HCT116 (cell line): Measurements from ENCODE around the gene DOK5. TPM values are rescaled to one million over a fixed set of nuclear protein-coding genes. Genes with fewer than 3 reads are reported as not detected.

Experiments
- ATAC-seq: fragments of 200-7000 bp; cut with Tn5 transposase; 2 replicates; pipeline ENCODE4 v1.9.1; 2020; ENCODE audit warnings: mild to moderate bottlenecking, moderate library complexity
- Bru-seq: library from RNA; stranded (reverse); fragments of 400-500 nt; gene quantifications from one replicate; lab custom pipeline; 2021; lab: Mats Ljungman, UMichigan
- BruChase-seq, 2 experiments: library from RNA; stranded (reverse); fragments of 400-500 nt; gene quantifications; one replicate each; lab custom pipeline; 2021; lab: Mats Ljungman, UMichigan
- BruUV-seq: library from RNA; stranded (reverse); fragments of 400-500 nt; replicated peaks from 2 replicates; lab custom pipeline; 2021; lab: Mats Ljungman, UMichigan
- CTCF ChIA-PET: fragments of 300-600 bp; sonication (Branson Sonifier 250); formaldehyde crosslinking; loops from one replicate; lab custom pipeline; 2021; ENCODE audit warnings: antibody characterized with exemption; lab: Charles Lee
- POLR2A ChIA-PET: fragments of 300-600, 350-600 bp; sonication (Branson Sonifier 250); formaldehyde crosslinking; loops from one replicate; lab custom pipeline; 2021; ENCODE audit warnings: antibody characterized with exemption; lab: Charles Lee
- RAD21 ChIA-PET, 2 experiments: fragments of 300-600 bp; sonication (Branson Sonifier 250); formaldehyde crosslinking; loops; one replicate each; lab custom pipeline; 2023; ENCODE audit warnings: low total read pairs in 2 of 2; ENCODE audit not compliant: uncharacterized antibody in 2 of 2, unreplicated experiment in 2 of 2, low non-redundant PET in 1 of 2; lab: Charles Lee
- DNase-seq: peaks from one replicate; pipeline ENCODE4 v3.0.0-alpha.2; 2010; ENCODE audit warnings: low read depth, low spot score
- H2AFZ ChIP-seq: fragments of 200-600 bp; shearing (Covaris generic), sonication (generic); 2 replicates; pipeline ENCODE4 v1.6.1; 2017; ENCODE audit warnings: low read depth, mixed run types, mixed read lengths, antibody characterized with exemption, low read length; ENCODE audit not compliant: poor library complexity, severe bottlenecking
- H3K27ac ChIP-seq: 2 replicates; pipeline ENCODE4 v1.5.1; 2012; ENCODE audit warnings: low read depth, low read length
- H3K27me3 ChIP-seq: fragments of 200-600 bp; sonication (generic); 2 replicates; pipeline ENCODE4 v1.6.1; 2016; ENCODE audit warnings: mixed run types, low read length, mixed read lengths; ENCODE audit not compliant: insufficient read depth
- H3K36me3 ChIP-seq, 2 experiments: fragments of 200-500 bp in 1 of 2; fragments of 200-600 bp in 1 of 2; sonication (Bioruptor generic) in 1 of 2; sonication (generic) in 1 of 2; 2 replicates each; pipeline versions ENCODE4 v1.5.1 to v1.6.1; 2014 to 2016; ENCODE audit warnings: low read length in 2 of 2, inconsistent platforms in 1 of 2, mixed read lengths in 1 of 2, mixed run types in 1 of 2; ENCODE audit not compliant: insufficient read depth in 2 of 2, control insufficient read depth in 1 of 2
- H3K4me1 ChIP-seq, 2 experiments: fragments of 200-600 bp in 1 of 2; sonication (generic) in 1 of 2; 2 replicates each; pipeline versions ENCODE4 v1.5.1 to v1.6.1; 2012 to 2017; ENCODE audit warnings: low read length in 2 of 2, inconsistent platforms in 1 of 2, mild to moderate bottlenecking in 1 of 2, mixed read lengths in 1 of 2, mixed run types in 1 of 2, moderate library complexity in 1 of 2; ENCODE audit not compliant: insufficient read depth in 2 of 2, control insufficient read depth in 1 of 2
- H3K4me2 ChIP-seq: fragments of 200-600 bp; sonication (generic); 2 replicates; pipeline ENCODE4 v1.6.1; 2017; ENCODE audit warnings: mixed run types, low read length, mixed read lengths
- H3K4me3 ChIP-seq, 2 experiments: fragments of 200-600 bp in 1 of 2; sonication (generic) in 1 of 2; replicated peaks in 1 of 2; 2 replicates each; pipeline ENCODE4 v1.5.1; 2011 to 2016; ENCODE audit warnings: low read length in 2 of 2, control low read depth in 1 of 2, low read depth in 1 of 2, mild to moderate bottlenecking in 1 of 2, mixed read lengths in 1 of 2, mixed run types in 1 of 2
- H3K79me2 ChIP-seq: fragments of 200-600 bp; sonication (generic); 2 replicates; pipeline ENCODE4 v1.6.1; 2017; ENCODE audit warnings: mild to moderate bottlenecking, mixed run types, low read length, moderate library complexity, mixed read lengths; ENCODE audit not compliant: insufficient read depth
- H3K9ac ChIP-seq: fragments of 200-600 bp; sonication (generic); 2 replicates; pipeline ENCODE4 v1.6.1; 2016; ENCODE audit warnings: low read length, mixed read lengths
- H3K9me2 ChIP-seq: fragments of 200-600 bp; sonication (generic), shearing (Covaris generic); 2 replicates; pipeline ENCODE4 v1.6.1; 2017; ENCODE audit warnings: mixed run types, mild to moderate bottlenecking, moderate library complexity; ENCODE audit not compliant: insufficient read depth
- H3K9me3 ChIP-seq, 2 experiments: fragments of 200-500 bp in 1 of 2; fragments of 200-600 bp in 1 of 2; sonication (Bioruptor generic) in 1 of 2; sonication (generic) in 1 of 2; 2 replicates each; pipeline ENCODE4 v1.6.1; 2014 to 2017; ENCODE audit warnings: low read length in 2 of 2, mixed read lengths in 2 of 2, inconsistent platforms in 1 of 2, low read depth in 1 of 2, mild to moderate bottlenecking in 1 of 2, mixed run types in 1 of 2, moderate library complexity in 1 of 2; ENCODE audit not compliant: control insufficient read depth in 1 of 2, insufficient read depth in 1 of 2
- H4K20me1 ChIP-seq: fragments of 200-600 bp; sonication (generic), shearing (Covaris generic); 2 replicates; pipeline ENCODE4 v1.6.1; 2017; ENCODE audit warnings: mixed run types, mild to moderate bottlenecking, moderate library complexity; ENCODE audit not compliant: insufficient read depth
- CBX3 ChIP-seq: IDR thresholded peaks from 2 replicates; pipeline ENCODE4 v1.6.1; 2012; ENCODE audit warnings: low read depth
- CEBPB ChIP-seq: IDR thresholded peaks from 2 replicates; pipeline ENCODE4 v1.6.1; 2012; ENCODE audit warnings: low read depth
- EGR1 ChIP-seq: IDR thresholded peaks from 2 replicates; pipeline ENCODE4 v1.6.1; 2012; ENCODE audit warnings: low read depth
- EZH2phosphoT487 ChIP-seq: fragments of 200-600 bp; IDR thresholded peaks from 2 replicates; pipeline ENCODE4 v1.6.1; 2018; ENCODE audit warnings: antibody characterized with exemption, borderline replicate concordance
- MAX ChIP-seq: IDR thresholded peaks from 2 replicates; pipeline ENCODE4 v1.6.1; 2012
- POLR2AphosphoS5 ChIP-seq: IDR thresholded peaks from 2 replicates; pipeline ENCODE4 v1.6.1; 2011; ENCODE audit warnings: mild to moderate bottlenecking, low read depth, low read length, moderate library complexity
- RAD21 ChIP-seq: IDR thresholded peaks from 2 replicates; pipeline ENCODE4 v1.6.1; 2012; ENCODE audit warnings: low read depth, mild to moderate bottlenecking
- YY1 ChIP-seq: IDR thresholded peaks from 2 replicates; pipeline ENCODE4 v1.6.1; 2011; ENCODE audit warnings: low read length, low read depth, moderate library complexity, mild to moderate bottlenecking; ENCODE audit not compliant: insufficient replicate concordance; ENCODE audit errors: extremely low read depth
- intact Hi-C: fragments of 100-400 bp; cut with micrococcal nuclease; formaldehyde crosslinking; loops from 2 replicates; pipeline ENCODE4 v1.10.0; 2022
- long read RNA-seq: library from polyadenylated mRNA; unstranded; transcript quantifications from one replicate; pipeline ENCODE4 v2.0.0, GENCODE V29; 2021; ENCODE audit not compliant: unreplicated experiment
- polyA plus RNA-seq: library from polyadenylated mRNA; unstranded; fragments of >200 nt; gene quantifications from 2 replicates; pipeline ENCODE4 v1.2.1, GENCODE V29; 2012; ENCODE audit warnings: missing spikeins
- total RNA-seq: library from RNA; stranded (reverse); gene quantifications from one replicate; pipeline ENCODE4 v1.2.1, GENCODE V29; 2021; ENCODE audit not compliant: unreplicated experiment

The DOK5 gene
- total RNA-seq = not detected
- polyA plus RNA-seq = not detected in 2 replicates
- Bru-seq, nascent RNA = percentile 3 among the genes with signal in this experiment
- percentile 3 among the genes with signal in this experiment for BruChase-seq, experiment 1, labeled RNA remaining after a 6-hour chase
- percentile 3 among the genes with signal in this experiment for BruChase-seq, experiment 2, labeled RNA remaining after a 2-hour chase
- long read RNA-seq = 0 reads

- H3K9me2 ChIP-seq = peaks cover 5% of the 10 kb centered on the region; the same call in 1 of the 2 replicates
- H3K4me2 ChIP-seq = no peak within 1 kb of the TSS
- CTCF ChIA-PET = no interaction called here
- H3K27ac ChIP-seq = no peak within 1 kb of the TSS
- no peak within 1 kb of the TSS for H3K9ac ChIP-seq
- intact Hi-C loops = no loop called here
- H3K27me3 ChIP-seq = no peaks in the 10 kb centered on the region
- no peaks in the 10 kb centered on the region for H3K4me1 ChIP-seq
- H2AFZ ChIP-seq = no peak within 1 kb of the TSS
- DNase-seq (no peak), ATAC-seq (no peak)
- POLR2A ChIA-PET = no interaction called here
- no peak within 1 kb of the TSS for H3K4me3 ChIP-seq
- H3K36me3 ChIP-seq = no peaks in the 10 kb centered on the region
- BruUV-seq = no TSS peak
- RAD21 ChIA-PET = no interaction called here
- H3K79me2 ChIP-seq = no peaks in the 10 kb centered on the region
- H3K9me3 ChIP-seq = no peaks in the 10 kb centered on the region
- TF ChIP-seq YY1 (no peak), EZH2phosphoT487 (no peak), POLR2AphosphoS5 (no peak), MAX (no peak), EGR1 (no peak), CBX3 (no peak), RAD21 (no peak)
- no peaks in the 10 kb centered on the region; the same call in 1 of the 2 replicates for H4K20me1 ChIP-seq
Measured at GRCh38 chr20:54475334-54476168, at the start of gene DOK5. TSS of gene DOK5 (plus strand) at chr20:54475593. CDS start at chr20:54475947, 354 bp downstream.

DNA sequence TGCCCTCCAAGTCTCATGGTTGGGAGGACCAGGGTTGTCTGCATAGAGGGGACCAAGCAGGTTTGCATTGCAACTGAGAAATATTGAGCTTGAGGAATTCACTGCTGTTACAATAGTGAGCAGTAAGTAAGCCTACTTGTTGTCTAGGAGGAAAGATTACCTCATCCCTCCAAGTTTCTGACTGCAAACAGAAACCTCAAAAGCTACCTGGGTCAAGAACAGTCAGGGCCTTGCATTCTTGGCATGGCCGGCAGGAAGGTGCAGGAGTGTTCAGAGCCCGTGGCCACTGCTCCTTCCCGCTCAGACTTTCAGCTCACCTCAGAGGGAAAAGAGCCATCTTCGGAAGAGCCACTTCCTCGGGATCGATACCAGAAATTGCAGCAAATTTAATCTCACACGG lies 46.0 kb upstream of the DOK5 start:
- Histone ChIP-seq H3K36me3 (no peaks in the 10 kb centered on the region), H2AFZ (no peak overlapping the region), H3K4me1 (no peaks in the 10 kb centered on the region), H3K27me3 (no peaks in the 10 kb centered on the region), H3K27ac (no peak overlapping the region), H3K9me2 (no peaks in the 10 kb centered on the region), H3K4me2 (no peak overlapping the region), H3K9ac (no peak overlapping the region), H4K20me1 (no peaks in the 10 kb centered on the region), H3K4me3 (no peak overlapping the region), H3K9me3 (peaks cover 0 to 4% of the 10 kb centered on the region in 2 experiments; a peak in 1 of 4 replicates), H3K79me2 (no peaks in the 10 kb centered on the region)
- no TSS peak for BruUV-seq
- ATAC-seq (no peak), DNase-seq (no peak)
- no peak for TF ChIP-seq CEBPB
- TF ChIP-seq MAX = no peak
- ChIA-PET POLR2A (no interaction called here), CTCF (no interaction called here), RAD21 (no interaction called here)
- intact Hi-C loops = no loop called here
